Activated CD8-positive, alpha-beta T cell treated with anti-CD3 and anti-CD28 coated beads for 36 hours (primary cell): ENCODE measurements around the gene FOXP1. TPM values are rescaled to one million over a fixed set of nuclear protein-coding genes. Genes with fewer than 3 reads are reported as not detected.

Experiments used
- ATAC-seq: fragments of 200-7000 bp; cut with Tn5 transposase; one replicate; pipeline ENCODE4 v1.10.0; 2021; ENCODE audit warnings: mild to moderate bottlenecking, moderate library complexity
- CTCF ChIA-PET: fragments of 350-600 bp; sonication (Branson Sonifier 250); formaldehyde crosslinking; loops from one replicate; lab custom pipeline; 2021; ENCODE audit warnings: antibody characterized with exemption; lab: Charles Lee
- POLR2A ChIA-PET: fragments of 350-600 bp; sonication (Branson Sonifier 250); formaldehyde crosslinking; loops from one replicate; lab custom pipeline; 2021; ENCODE audit warnings: antibody characterized with exemption; lab: Charles Lee
- DNase-seq: peaks from one replicate; pipeline ENCODE4 v3.0.0-alpha.2; 2020
- H3K27ac Mint-ChIP-seq: one replicate; pipeline ENCODE4 v1.8.0; 2021; ENCODE audit warnings: mild to moderate bottlenecking, mixed read lengths
- H3K27me3 Mint-ChIP-seq: one replicate; pipeline ENCODE4 v1.8.0; 2021; ENCODE audit warnings: mixed read lengths
- H3K36me3 Mint-ChIP-seq: one replicate; pipeline ENCODE4 v1.8.0; 2021; ENCODE audit warnings: low read depth, mixed read lengths
- H3K4me1 Mint-ChIP-seq: one replicate; pipeline ENCODE4 v1.8.0; 2021; ENCODE audit warnings: low read depth, mixed read lengths
- H3K4me3 Mint-ChIP-seq: one replicate; pipeline ENCODE4 v1.8.0; 2021; ENCODE audit warnings: mild to moderate bottlenecking, moderate library complexity, mixed read lengths
- H3K9me3 Mint-ChIP-seq: one replicate; pipeline ENCODE4 v1.8.0; 2021; ENCODE audit warnings: mixed read lengths
- intact Hi-C: fragments of 100-400 bp; cut with micrococcal nuclease; formaldehyde crosslinking; loops from one replicate; pipeline ENCODE4 v1.10.0; 2022
- total RNA-seq, 2 experiments: library from RNA; stranded (reverse); gene quantifications; one replicate each; pipeline ENCODE4 v1.2.3, GENCODE V29; 2021
- TF ChIP-seq, protein P1 (sequence below): fragments of 200-600 bp; IDR thresholded peaks from one replicate; pipeline ENCODE4 v1.8.0; 2022; ENCODE audit warnings: antibody characterized with exemption, mild to moderate bottlenecking

FOXP1 gene
- total RNA-seq, 2 experiments from 2014 or later = 145 to 153 TPM

DNA sequence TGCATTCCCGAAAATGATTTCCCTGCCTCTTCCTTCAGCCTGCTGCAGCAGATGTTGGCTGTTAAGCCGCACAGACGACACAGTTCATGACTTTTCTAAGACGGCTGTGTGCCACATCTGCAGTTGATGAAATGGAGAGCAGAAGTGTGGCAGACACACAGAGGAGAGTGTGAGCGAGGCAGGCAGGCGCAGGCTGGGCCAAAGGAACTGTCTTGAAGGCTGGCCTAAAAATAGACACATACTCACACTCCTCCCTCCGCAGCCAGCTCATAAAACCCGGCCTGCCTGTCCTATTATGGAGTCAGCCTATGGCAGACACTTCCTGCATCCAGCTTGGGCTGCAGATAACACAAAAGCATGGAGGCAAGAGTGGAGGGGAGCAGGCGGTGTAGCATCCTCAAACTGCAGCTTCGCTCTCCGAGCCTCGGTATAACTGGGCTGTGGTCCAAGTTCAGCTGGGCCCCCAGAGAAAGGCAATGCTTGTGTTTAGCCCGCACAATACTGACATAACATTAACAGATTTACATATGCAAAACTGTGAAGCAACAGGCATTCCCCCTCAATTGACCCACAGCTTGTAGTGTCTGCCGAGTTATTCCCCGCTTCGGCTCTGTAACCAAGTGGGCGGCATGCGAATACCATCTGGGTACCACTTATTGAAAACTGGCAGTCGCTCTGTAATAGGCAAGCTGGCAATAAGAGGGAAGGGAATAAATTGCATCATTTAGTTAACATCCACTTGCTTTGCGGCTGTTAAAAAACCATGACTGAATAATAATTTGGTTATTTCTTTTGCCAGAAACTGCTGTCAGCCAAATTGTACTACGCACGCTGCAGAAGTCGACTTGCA lies 40.8 kb downstream of the FOXP1 start:
- Mint-ChIP-seq H3K9me3 (no peaks in the 10 kb centered on the region), H3K4me1 (peaks cover 23% of the 10 kb centered on the region), H3K27me3 (peaks cover 2% of the 10 kb centered on the region), H3K27ac (no peak overlapping the region), H3K36me3 (peaks cover 8% of the 10 kb centered on the region), H3K4me3 (no peak overlapping the region)
- CTCF ChIA-PET = interaction anchor here (1.5 kb wide), 1 partner anchor 14 kb away, joined by 6 read pairs; no protein-coding TSS in a partner anchor
- DNase-seq (peak; percentile 41), ATAC-seq (peak; percentile 52)
- intact Hi-C loops = no loop called here
- POLR2A ChIA-PET = interaction anchor here (0.6 kb wide), 1 partner anchor 13 kb away, joined by 3 read pairs; no protein-coding TSS in a partner anchor
- TF ChIP-seq, protein P1, sequence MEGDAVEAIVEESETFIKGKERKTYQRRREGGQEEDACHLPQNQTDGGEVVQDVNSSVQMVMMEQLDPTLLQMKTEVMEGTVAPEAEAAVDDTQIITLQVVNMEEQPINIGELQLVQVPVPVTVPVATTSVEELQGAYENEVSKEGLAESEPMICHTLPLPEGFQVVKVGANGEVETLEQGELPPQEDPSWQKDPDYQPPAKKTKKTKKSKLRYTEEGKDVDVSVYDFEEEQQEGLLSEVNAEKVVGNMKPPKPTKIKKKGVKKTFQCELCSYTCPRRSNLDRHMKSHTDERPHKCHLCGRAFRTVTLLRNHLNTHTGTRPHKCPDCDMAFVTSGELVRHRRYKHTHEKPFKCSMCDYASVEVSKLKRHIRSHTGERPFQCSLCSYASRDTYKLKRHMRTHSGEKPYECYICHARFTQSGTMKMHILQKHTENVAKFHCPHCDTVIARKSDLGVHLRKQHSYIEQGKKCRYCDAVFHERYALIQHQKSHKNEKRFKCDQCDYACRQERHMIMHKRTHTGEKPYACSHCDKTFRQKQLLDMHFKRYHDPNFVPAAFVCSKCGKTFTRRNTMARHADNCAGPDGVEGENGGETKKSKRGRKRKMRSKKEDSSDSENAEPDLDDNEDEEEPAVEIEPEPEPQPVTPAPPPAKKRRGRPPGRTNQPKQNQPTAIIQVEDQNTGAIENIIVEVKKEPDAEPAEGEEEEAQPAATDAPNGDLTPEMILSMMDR = no peak

DNA sequence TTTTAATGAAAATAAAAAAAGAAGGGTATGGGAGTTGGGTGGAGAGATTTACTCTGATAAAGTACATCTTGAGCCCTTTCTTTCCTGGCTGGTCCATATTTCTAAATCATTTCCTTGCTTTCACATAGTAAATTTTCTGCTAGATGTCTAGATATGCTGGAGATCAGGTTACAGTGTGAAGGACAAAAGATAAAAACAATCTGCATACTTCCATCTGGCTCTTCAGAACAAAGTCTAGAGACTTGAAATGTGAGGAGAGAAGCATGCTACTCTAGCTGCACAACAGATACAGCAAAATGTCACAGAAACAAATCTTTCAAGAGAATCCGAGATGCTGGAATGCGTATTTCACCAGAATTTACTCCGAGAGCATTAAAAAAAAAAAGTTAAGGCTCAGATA lies 42.2 kb downstream of the FOXP1 start:
- no peak overlapping the region for H3K27ac Mint-ChIP-seq
- H3K27me3 Mint-ChIP-seq = peaks cover 2% of the 10 kb centered on the region
- intact Hi-C loops = no loop called here
- POLR2A ChIA-PET = interaction anchor here (0.7 kb wide), 1 partner anchor 98 kb away, joined by 3 read pairs; no protein-coding TSS in a partner anchor
- no peaks in the 10 kb centered on the region for H3K9me3 Mint-ChIP-seq
- TF ChIP-seq, protein P1 = no peak
- H3K36me3 Mint-ChIP-seq = peaks cover 8% of the 10 kb centered on the region
- ATAC-seq (no peak), DNase-seq (no peak)
- H3K4me3 Mint-ChIP-seq = no peak overlapping the region
- H3K4me1 Mint-ChIP-seq = peaks cover 29% of the 10 kb centered on the region
- CTCF ChIA-PET = interaction anchor here (1.9 kb wide), 1 partner anchor 12 kb away, joined by 4 read pairs; no protein-coding TSS in a partner anchor

DNA sequence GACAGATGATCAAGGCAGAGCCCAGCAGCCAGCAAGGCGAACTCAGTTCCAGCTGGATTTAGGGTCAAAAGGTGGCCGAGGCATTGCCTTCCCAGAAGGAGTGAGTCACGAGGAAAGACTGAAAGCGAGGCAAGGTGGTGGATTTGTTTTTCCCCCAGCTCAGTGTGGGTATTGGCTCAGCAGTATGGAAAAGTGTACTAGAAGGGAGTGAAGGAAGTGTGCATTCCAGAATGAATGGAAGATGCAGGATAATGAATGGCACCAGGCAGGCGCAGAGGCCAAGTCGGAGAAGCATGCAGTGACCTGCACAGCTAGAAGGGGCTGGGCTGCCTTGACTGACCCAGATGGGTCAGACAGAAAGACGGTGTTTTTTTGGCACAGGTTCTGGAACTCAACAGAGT lies 46.3 kb downstream of the FOXP1 start:
- TF ChIP-seq, protein P1 = no peak
- ATAC-seq (no peak), DNase-seq (no peak)
- CTCF ChIA-PET = no interaction called here
- H3K27me3 Mint-ChIP-seq = no peaks in the 10 kb centered on the region
- H3K4me1 Mint-ChIP-seq = peaks cover 18% of the 10 kb centered on the region
- peaks cover 10% of the 10 kb centered on the region for H3K36me3 Mint-ChIP-seq
- H3K9me3 Mint-ChIP-seq = no peaks in the 10 kb centered on the region
- intact Hi-C loops = no loop called here
- H3K27ac Mint-ChIP-seq = no peak overlapping the region
- H3K4me3 Mint-ChIP-seq = no peak overlapping the region
- POLR2A ChIA-PET = no interaction called here

DNA sequence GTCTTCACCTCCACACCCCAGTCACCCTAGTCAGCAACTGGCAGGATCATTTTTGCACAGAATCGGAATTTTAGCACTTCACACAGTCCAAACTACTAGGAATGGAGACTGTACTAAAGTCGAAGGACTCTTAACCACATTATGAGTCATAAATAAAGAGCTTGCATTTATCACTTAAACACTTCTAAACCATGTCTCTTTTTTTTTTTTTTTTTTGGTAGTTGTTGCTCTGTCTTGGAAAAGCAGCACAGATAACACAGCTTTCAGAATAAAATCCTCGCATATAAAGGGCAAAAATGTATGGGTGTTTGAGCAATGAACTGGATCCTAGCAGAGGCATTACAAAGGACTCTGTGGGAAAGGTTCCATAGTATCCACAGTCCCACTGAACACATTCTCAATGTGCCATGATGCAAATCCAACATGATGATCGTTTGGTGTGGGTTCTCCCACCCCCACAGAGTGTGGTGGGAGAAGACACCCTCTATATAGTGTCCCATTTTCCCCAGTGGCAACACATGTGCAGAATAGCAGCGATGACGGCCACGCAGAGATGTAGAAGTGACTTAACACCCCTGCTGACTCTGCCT lies 47.1 kb downstream of the FOXP1 start:
- TF ChIP-seq, protein P1 = no peak
- ATAC-seq (no peak), DNase-seq (no peak)
- intact Hi-C loops = no loop called here
- Mint-ChIP-seq H3K27ac (no peak overlapping the region), H3K27me3 (no peaks in the 10 kb centered on the region), H3K4me1 (peaks cover 14% of the 10 kb centered on the region), H3K9me3 (no peaks in the 10 kb centered on the region), H3K4me3 (no peak overlapping the region), H3K36me3 (peaks cover 12% of the 10 kb centered on the region)
- CTCF ChIA-PET = no interaction called here
- POLR2A ChIA-PET = no interaction called here

DNA sequence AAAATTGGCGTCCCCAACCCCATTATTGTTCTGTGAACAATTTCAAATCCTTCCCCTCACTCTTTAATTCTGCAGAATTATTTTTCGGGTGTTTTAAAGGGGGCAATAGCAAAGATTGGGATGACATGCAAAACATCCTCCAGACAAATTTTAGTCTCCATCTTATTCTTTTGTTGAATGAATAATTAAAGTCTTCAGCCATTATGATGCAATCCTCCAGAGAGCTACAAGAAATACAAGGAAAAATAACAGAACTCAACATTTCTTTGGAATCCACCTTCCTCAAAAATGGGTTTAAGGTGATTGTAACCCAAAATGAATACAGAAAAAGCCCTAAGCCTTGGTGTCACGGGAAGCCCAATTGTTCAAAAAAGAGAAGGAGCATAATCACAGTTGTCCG lies 49.9 kb downstream of the FOXP1 start:
- no peak for ATAC-seq
- Mint-ChIP-seq H3K4me3 (no peak overlapping the region), H3K27ac (no peak overlapping the region), H3K27me3 (no peaks in the 10 kb centered on the region), H3K36me3 (peaks cover 12% of the 10 kb centered on the region), H3K4me1 (peaks cover 24% of the 10 kb centered on the region), H3K9me3 (no peaks in the 10 kb centered on the region)
- POLR2A ChIA-PET = no interaction called here
- CTCF ChIA-PET = no interaction called here
- DNase-seq = no peak
- intact Hi-C loops = no loop called here
- TF ChIP-seq, protein P1 = no peak
